Stimulated activated CD4-positive, alpha-beta T cell treated with anti-CD3 and anti-CD28 coated beads, Interleukin-1b, Interleukin-23, amount 100 ng/mL, for 48 hours (primary cell): ENCODE measurements around the gene CD3G.
A peak's percentile ranks its signal among the peaks of the same experiment; 100 is the strongest.

Experiments
- DNase-seq: peaks from one replicate; pipeline ENCODE4 v3.0.0-alpha.2; 2020

Gene CD3G

DNA sequence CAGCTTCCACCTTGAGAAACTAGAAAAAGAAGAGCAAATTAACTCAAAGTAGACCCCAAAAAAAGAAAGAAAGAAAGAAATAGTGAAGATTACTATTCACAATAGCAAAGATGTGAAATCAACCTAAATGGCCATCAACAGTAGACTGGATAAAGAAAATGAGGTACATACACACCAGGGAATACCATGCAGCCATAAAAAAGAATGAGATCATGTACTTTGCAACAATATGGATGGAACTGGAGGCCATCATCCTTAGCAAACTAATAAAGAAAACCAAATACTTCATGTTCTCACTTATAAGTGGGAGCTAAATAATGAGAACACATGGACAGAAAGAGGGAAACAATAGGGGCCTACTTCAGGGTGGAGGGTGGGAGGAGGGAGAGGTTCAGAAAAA lies 15.4 kb upstream of the CD3G start:
- no peak for DNase-seq

DNA sequence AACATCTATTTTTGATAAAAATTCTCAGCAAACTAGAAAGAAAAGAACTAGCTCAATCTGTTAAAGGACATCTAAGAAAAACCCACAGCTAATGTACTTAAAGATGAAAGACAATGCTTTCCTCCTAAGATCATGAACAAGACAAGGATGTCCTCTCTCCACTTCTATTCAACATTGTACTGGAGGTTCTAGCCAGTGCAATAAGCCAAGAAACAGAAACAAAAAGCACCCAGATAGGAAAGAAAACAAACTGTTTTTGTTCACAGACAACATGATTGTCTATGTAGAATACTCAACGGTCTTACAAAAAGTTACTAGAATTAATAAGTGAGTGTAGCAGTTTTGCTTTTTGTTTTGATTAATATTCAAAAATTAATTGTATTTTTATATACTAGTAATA lies 9.4 kb upstream of the CD3G start:
- no peak for DNase-seq

DNA sequence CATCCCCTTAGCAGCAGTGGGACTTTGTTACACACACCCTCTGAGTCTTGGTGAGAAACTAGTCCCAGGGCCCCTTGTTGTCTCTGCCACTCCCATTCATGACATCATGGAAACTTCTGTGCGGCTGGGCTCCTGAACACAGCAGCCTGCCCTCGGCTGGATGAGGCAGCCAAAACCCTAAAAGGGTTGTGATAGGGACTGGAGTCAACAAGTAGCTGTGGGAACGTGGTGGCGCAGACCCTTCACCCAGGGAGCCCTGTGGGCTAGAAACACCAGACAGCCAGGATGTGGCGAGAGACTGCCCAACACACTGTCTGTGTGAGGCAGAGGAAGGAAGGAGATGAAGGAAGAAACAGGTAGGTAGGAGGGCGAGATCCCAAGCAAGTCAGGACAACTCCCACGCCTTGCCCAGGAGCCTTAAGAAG lies 5.5 kb upstream of the CD3G start:
- DNase-seq: peak; percentile 91

DNA sequence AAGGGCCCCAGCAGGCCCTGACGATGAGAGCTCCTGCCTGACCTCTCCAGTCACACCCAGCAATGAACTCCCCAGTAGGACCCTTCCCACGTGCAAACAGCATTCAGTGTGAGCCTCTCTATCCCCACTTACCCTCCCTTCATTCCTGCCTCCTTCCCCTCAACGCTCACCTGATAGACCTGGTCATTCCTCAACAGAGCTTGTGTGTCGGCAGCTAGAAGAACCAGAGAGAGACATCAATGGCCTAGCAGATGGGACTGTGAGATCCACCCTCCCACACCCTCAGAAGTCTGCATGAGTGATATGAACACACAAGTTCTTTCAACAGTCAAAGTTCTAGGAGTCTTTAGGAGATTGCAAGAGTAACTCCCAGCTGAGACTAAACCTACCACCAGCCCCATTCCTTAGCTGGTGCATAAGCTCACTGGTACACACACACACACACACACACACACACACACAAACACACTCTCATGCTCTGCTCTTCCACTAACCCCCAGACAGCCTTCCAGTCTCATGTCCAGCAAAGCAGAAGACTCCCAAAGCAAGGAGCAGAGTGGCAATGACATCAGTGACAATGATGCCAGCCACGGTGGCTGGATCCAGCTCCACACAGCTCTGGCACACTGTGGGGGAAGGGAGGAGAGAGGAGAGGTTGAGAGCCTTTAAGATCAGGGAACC lies 4.7 kb upstream of the CD3G start:
- DNase-seq: no peak

DNA sequence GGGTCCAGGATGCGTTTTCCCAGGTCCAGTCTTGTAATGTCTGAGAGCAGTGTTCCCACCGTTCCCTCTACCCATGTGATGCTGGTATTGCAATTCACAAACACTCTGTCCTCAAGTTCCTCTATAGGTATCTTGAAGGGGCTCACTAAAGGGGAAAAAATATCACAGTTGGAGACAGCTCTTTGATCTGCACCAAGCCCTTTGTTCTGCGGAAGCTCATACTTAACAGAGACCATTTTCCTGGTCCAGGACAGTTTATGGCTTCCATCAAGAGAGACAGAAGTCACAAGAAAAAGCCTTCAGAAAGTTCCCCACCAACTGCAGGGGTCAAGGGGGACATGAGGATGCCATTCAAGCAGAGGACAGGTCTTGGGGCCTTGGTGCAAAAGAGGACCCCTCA lies 3.7 kb upstream of the CD3G start:
- DNase-seq: no peak

DNA sequence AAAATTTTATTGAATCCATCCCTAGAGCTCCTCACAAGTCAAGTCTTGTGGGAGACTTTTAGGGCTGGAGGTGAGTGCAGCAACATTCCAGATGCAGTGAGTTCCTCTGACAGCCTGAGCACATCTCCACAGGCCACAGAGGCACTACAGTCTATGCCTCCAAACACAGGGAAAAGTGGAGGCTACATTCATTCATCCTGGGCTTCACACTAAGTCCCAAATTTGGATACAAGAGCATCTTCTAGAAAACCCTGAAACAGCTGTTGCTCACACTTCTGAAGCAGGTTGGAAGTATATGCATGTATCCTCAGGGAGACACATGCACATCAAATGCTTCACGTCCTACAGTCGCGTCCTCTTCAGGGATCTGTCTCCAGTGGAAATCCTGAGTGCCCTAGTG lies 2.9 kb upstream of the CD3G start:
- no peak for DNase-seq

DNA sequence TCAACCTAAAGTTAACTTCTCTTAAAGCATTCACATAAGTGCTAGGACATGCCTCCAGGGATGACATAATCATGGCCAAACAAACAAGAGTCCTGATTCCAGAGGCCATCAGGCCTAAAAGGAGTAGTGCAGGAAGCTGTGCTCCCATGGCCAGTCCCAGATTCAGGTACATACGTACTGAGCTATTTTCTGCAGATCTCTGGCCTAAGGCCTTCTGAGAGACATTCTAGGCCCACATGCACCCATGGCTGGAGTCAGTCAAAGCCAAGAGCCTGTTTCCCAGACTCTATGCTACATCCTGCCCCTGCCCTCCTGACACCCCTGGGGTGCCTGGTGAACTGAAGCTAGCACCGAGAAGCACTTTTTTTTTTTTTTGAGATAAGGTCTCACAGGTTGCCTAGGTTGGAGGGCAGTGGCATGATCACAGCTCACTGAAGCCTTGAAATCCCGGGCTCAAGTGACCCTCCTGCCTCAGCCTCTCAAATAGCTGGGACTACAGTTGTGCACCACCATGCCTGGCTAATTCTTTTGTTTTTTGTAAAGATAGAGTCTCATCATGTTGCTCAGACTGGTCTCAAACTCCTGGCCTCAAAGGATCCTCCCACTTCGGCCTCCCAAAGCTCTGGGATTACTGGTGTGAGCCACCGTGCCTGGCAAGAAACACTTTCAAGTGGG lies 2.2 kb upstream of the CD3G start:
- DNase-seq: no peak

DNA sequence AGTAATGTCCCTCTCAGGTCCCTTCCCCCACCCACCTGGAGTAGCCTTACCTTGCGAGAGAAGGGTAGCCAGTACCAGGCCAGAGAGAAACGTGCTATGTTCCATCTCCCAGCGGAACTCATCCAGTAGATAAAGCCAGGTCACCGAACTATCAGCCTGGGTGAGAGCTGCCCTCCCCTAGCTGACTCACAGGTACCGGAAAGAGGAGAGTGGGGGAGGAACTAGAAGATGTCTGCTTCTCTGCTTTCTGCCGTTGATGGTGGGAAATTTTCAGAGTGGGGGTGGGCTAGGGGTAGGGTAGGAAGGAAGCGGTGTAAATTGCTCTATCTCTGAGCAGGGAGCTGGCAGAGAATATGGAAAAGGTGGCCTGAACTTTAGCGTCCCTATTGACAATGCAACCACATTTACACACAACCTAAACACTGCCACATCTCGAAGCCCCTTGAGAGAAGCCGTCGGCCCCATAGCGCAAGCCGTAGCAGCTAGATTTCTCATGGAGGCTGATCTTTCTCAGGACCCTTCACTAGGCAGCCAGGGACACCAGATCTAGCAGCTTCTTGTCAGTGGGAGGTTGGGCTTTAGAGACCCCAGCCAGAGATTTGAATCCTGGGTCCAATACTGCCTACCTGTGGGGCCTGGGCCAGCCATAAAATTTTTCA lies 1.5 kb upstream of the CD3G start, which contains the start of gene CD3D:
Gene CD3D, minus strand, starts transcription at position 203 of the 659 bp plus-strand sequence. Its CDS starts 98 bp downstream, at position 105.
- DNase-seq: peak; percentile 75

DNA sequence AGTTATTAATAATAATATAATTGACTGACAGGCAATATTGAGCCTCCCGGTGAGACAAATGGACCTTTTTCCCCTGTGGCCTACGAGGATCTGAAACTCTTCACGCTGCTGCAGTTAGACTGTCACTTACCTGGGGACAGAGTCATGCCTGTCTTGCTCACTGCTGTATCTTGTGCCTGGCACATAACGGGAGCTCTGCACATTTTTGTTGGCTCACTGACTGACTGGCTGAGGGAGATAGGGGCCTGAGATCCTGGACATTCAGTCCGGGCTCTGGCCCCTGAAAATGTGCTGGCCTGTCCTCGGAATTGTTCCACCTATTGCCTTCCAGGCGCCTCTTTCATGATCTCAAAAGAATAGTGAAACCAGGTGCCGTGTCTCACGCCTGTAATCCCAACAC lies 896 bp upstream of the CD3G start:
- DNase-seq: peak; percentile 38

DNA sequence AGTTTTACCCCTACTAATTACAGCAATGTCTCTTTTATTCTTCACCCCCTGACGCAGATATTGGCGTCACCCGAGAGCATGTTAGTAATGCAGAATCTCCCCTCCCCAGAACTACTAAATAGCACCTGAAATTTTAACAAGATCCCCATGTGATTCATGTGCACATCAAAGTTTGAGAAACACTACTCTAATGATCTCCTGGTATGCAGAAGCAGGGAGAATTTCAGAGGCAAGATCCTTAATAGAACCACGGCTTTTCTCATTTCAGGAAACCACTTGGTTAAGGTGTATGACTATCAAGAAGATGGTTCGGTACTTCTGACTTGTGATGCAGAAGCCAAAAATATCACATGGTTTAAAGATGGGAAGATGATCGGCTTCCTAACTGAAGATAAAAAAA lies 5.3 kb downstream of the CD3G start:
- no peak for DNase-seq

DNA sequence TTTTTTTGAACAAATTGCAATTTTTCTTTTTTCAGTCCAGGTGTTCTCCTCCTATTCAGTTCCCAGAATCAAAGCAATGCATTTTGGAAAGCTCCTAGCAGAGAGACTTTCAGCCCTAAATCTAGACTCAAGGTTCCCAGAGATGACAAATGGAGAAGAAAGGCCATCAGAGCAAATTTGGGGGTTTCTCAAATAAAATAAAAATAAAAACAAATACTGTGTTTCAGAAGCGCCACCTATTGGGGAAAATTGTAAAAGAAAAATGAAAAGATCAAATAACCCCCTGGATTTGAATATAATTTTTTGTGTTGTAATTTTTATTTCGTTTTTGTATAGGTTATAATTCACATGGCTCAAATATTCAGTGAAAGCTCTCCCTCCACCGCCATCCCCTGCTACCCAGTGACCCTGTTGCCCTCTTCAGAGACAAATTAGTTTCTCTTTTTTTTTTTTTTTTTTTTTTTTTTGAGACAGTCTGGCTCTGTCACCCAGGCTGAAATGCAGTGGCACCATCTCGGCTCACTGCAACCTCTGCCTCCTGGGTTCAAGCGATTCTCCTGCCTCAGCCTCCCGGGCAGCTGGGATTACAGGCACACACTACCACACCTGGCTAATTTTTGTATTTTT lies 9.1 kb downstream of the CD3G start:
- no peak for DNase-seq

DNA sequence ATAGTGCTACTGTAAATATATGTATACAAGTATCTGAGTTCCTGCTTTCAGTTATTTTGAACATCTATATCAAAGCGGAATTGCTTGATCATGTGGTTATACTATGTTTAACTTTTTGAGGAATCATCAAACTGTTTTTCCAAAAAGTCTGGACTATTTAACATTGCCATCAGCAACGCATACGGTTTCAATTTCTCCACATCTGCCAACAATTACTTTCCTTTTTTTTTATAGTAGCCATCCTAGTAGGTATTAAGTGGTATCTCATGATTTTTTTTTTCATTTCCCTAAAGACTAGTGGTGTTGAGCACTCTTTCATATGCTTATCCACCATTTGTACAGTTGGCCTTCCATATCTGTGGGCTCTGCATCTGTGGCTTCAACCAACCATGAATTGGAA lies 13.9 kb downstream of the CD3G start:
- DNase-seq: no peak

DNA sequence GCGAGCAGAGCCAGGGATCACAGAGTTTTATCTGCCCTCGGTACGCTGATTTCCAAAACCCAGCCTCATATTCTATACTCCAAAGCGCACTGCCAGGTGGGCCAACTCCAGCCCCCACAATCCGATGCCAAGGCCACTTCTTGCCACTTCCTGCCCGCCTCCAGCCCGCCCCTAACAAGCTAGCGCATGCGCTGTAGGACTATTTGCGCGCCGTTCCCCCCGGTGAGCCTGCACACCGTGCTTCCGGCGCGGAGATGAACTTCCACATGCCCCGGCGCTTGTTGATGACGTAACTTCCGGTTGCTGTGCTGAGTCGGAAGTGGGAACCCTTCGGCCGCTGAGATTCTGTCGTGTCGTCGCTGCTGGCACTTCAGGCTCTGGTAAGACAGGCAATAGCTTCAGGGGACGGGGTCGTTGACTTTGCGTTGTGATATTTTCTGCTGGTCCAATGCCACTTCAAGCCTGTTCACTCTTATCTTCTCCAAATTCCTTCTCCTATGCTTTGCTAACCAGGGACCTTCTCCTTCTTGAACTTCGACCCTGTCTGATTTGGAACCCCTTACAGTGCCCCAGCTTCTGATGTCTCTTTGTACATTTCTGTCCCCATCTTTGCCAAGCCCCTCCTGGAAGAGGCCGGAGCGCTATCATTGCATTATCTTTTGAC lies 15.3 kb downstream of the CD3G start, which contains the start of gene UBE4A:
Gene UBE4A, plus strand, starts transcription at position 306 of the 664 bp plus-strand sequence. CDS start 5,481 bp downstream, outside the sequence.
- DNase-seq: peak; percentile 98

DNA sequence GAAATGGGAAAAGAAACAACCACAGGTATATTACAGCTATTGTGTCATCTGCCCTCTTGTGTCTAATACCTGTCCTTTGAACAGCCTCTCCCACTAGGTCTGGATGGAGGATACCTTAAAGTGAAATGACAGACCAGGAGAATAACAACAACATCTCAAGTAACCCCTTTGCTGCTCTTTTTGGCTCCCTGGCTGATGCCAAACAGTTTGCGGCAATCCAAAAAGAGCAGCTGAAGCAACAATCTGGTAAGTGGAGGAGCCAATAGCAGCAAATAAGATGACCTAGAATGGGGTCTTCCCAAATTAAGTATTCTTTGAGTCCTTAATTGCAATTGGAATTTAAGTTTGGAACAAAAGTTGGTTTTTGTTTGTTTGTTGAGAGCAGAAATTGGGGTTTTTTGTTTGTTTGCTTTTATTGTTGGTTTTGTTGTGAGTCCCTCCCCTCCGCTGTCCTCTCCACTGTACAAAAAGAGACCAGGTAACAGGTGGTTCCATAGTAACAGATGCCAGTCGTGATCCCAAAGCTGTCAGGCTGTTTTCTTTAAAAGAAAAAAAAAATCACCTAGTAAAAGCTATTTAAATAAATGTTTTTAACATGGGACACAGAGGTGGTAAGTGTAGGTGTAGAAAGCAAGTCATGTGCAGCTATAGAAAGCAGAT lies 20.9 kb downstream of the CD3G start:
- no peak for DNase-seq

DNA sequence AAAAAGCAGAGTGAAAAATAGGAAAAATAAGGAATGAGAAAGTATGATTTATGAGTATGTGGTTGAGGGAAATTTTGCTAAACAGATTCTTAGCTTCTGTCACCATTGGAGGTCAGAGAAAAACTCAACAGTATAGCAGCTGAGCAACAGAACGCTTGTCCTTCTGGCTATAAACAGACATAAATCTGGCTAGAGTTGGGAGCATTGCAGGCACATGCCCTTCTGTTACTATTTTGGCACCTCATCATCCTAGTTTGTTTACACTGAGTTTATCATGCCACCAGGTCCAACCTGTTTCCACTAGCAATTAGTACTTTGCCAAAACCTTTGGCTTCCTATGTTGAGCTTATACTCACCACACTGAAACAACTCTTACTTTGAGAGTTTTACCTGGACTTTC lies 22.1 kb downstream of the CD3G start:
- DNase-seq: no peak

DNA sequence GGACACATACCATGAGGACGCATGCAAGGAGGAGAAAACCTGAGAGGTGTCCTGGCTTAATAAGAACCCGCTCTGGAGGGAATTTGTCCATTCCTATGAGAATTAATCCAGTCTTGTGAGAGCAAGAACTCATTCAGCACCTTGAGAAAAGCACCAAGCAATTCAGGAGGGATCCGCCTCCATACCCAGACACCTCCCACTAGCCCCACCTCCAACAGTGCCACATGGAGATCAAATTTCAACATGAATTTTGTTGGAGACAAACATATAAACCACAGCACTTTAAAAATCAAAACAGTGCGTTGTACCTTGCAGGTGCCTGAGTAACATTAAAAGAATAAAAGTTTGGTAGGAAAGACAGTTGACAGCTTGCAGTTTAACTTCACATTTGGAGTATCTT lies 26.6 kb downstream of the CD3G start:
- no peak for DNase-seq

DNA sequence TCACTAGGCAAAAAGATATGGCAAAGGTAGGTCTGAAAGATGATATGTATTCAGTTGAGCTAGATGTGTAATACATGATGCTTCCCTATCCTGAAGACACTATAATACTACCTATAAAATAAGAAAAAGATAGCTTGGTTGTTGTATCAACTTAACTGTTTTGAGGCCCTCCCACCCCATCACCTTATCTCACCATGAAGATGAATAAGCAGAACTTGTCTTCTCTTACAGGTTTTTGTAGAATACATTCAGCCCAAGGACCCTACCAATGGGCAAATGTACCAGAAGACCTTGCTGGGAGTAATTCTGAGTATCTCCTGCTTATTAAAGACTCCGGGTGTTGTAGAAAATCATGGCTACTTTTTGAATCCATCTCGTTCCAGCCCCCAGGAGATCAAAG lies 29.1 kb downstream of the CD3G start:
- DNase-seq: no peak

DNA sequence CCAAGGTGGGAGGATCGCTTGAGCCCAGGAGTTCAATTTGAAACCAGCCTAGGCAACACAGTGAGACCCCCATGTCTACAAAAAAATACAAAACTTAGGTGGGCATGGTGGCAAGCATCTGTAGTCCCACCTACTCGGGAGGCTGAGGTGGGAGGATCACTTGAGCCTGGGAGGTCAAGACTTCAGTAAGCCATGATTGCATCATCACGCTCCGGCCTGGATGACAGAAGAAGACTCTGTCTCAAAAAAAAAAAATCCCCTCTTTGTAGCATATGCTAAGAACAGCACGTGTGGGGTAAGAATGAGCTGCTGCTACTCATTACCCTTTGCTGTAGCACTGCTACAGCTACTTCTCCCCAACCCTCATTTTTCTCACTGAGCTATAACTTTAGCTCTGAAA lies 29.7 kb downstream of the CD3G start:
- DNase-seq: no peak

DNA sequence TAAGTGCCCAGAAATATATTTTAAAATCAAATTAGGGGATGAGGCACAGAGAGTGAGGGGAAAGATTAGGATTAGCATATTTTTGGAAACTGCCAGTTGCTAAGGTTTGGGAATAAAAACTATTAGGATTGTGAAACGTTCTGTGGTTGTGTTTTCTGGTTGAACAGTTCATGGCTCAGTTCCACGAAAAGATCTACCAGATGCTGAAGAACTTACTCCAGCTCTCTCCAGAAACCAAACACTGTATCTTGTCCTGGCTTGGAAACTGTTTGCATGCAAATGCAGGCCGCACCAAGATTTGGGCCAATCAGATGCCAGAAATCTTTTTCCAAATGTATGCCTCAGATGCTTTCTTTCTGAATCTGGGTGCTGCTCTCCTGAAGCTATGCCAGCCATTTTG lies 30.6 kb downstream of the CD3G start:
- DNase-seq: no peak

DNA sequence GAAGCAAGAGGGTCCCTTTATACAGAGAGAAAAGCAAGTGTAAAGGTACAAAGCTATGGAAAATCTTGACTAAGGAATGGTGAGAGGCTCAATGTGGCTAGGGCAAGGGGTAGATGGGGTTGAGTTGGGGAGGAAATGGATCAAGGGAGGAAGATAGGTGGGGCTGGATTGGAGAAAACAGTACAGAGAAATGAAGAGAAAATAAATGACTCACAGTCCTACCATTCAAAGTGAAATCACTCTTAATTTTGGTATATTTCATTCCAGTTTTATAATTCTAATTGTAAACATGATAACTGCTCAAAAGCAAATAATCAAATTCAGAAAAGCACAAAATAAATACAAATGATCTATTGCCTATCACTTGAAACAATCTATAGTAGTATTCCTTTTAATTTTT lies 31.8 kb downstream of the CD3G start:
- DNase-seq: no peak

DNA sequence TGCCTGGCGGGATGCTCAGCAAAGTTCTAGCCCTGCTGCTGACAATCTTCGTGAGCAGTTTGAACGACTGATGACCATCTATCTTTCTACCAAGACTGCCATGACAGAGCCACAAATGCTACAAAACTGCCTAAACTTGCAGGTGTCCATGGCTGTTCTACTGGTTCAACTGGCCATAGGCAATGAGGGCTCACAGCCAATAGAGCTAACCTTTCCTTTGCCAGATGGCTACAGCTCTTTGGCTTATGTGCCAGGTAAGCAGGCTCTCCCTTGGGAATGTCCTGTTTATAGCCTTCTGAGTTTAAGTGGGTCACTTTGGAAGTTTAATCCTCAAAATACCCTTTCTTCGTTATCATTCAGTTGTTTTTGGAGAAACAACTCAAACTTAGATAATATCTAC lies 35.4 kb downstream of the CD3G start:
- DNase-seq: no peak

DNA sequence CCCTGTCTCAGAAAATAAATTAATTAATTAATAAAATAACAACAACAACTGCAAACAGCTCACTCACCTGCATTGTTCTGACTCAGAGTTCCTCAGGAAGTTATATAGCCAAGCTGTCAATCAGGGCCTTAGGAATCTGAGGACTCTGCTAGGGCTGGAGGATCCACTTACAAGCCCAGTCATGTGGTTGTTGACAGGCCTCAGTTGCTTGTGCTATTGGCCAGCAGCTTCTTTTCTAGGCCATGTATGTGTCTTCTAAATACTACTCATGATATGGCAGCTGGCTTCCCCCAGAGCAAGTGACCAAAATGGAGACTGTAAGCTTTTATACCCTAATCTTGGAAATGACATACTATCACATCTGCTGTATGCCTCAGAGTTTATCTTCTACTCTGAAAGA lies 36.4 kb downstream of the CD3G start:
- DNase-seq: no peak

DNA sequence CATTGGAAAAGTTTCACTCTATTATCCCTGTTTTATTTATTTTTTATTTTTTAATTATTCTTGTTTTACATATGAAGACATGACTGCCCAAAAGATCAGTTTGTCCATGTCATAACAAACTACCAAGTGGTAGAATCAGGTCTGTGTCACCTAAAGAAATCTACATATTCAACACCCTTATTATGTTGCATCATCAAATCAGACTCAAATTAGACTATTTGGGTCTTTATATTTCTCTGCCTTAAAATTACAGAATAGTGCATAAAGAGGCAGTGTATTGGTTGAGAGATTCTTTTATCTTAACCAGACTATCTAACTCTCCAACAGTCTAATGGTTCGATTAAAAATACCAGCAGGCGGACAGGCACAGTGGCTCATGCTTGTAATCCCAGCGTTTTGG lies 38.8 kb downstream of the CD3G start:
- no peak for DNase-seq
